ENCODE results near the gene MXD3. TPM values are rescaled to one million over a fixed set of nuclear protein-coding genes. Genes with fewer than 3 reads are reported as not detected.

The MXD3 gene
- total RNA-seq, 1 donor from 2014 or later, result 2.0 TPM

- DNase-seq (ENCODE audit: missing footprints) (peak; percentile 48), ATAC-seq (no peak)
- intact Hi-C loops (cut with DNase I), result no loop called here
Observed at GRCh38 chr5:177328545-177329231, 17.0 kb upstream of the MXD3 start.

- DNase-seq (ENCODE audit: missing footprints) (peak; percentile 76), ATAC-seq (peak; percentile 74)
- intact Hi-C loops (cut with DNase I), result no loop called here
Observed at GRCh38 chr5:177327539-177328522, 16.1 kb upstream of the MXD3 start.

- DNase-seq (ENCODE audit: missing footprints) (no peak), ATAC-seq (no peak)
- intact Hi-C loops (cut with DNase I), result no loop called here
Observed at GRCh38 chr5:177325868-177326381, 14.2 kb upstream of the MXD3 start.

DNA sequence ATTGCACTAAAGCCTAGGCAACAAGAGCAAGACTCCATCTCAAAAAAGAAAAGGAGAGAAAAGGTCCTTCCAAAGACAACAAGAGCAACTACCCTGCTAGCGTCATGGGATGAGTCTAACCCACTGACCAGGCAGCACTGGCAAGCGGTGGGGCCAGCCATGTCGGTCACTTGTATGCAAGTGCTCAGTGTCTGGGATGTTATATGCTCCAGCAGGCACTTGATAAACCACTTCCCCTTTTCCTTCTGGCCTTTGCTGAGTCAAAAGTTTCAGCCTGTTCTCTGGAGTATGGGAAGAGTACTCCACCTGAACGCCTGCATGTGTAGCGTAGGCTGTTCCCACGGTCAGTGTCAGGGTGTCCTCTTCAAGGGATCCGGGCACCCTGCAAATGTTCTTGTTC is 9.2 kb upstream of the MXD3 start:
- DNase-seq (ENCODE audit: missing footprints), result peak; percentile 41
- intact Hi-C loops (cut with DNase I), result no loop called here
- ATAC-seq, result peak; percentile 42

GRCh38 chr5:177319913-177320588 is 8.4 kb upstream of the MXD3 start:
- DNase-seq (ENCODE audit: missing footprints) (peak; percentile 79), ATAC-seq (no peak)
- intact Hi-C loops (cut with DNase I), result loop anchor here (5.0 kb wide), 1 partner anchor 132 kb away; no protein-coding TSS in a partner anchor

DNA sequence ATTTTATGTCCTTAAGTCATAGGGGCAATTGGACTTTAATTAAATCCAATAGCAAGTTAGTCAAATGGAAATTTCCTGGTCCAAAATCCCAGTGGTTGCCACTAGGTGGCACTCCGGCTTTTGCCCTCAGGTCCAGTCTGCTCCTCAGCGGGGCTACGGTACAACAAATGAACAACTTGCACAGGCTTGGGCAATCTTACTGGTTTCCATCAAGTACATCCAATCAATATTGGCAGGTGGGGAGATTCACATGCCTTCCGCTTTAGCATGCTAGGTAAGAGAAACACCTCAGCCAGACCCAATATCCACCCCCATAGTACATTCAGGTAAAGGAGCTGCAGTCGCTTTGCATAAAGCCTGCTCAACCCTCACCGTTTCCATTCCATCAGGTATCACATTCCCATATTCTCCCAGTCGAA is 6.3 kb upstream of the MXD3 start:
- no peak for ATAC-seq
- peak; percentile 74 for DNase-seq (ENCODE audit: missing footprints)
- intact Hi-C loops (cut with DNase I), result loop anchor here (5.0 kb wide), 1 partner anchor 134 kb away; no protein-coding TSS in a partner anchor

- intact Hi-C loops (cut with DNase I), result loop anchor here (5.0 kb wide), 1 partner anchor 136 kb away; no protein-coding TSS in a partner anchor
- ATAC-seq, result no peak
- DNase-seq (ENCODE audit: missing footprints), result no peak
Observed at GRCh38 chr5:177316005-177316404, 4.3 kb upstream of the MXD3 start.

GRCh38 chr5:177315411-177315810 is 3.7 kb upstream of the MXD3 start:
- ATAC-seq, result no peak
- intact Hi-C loops (cut with DNase I), result loop anchor here (5.0 kb wide), 1 partner anchor 137 kb away; no protein-coding TSS in a partner anchor
- DNase-seq (ENCODE audit: missing footprints), result no peak

GRCh38 chr5:177314376-177315342 is 3.0 kb upstream of the MXD3 start:
- peak; percentile 50 for DNase-seq (ENCODE audit: missing footprints)
- ATAC-seq, result no peak
- intact Hi-C loops (cut with DNase I), result loop anchor here (5.0 kb wide), 1 partner anchor 138 kb away; no protein-coding TSS in a partner anchor

DNA sequence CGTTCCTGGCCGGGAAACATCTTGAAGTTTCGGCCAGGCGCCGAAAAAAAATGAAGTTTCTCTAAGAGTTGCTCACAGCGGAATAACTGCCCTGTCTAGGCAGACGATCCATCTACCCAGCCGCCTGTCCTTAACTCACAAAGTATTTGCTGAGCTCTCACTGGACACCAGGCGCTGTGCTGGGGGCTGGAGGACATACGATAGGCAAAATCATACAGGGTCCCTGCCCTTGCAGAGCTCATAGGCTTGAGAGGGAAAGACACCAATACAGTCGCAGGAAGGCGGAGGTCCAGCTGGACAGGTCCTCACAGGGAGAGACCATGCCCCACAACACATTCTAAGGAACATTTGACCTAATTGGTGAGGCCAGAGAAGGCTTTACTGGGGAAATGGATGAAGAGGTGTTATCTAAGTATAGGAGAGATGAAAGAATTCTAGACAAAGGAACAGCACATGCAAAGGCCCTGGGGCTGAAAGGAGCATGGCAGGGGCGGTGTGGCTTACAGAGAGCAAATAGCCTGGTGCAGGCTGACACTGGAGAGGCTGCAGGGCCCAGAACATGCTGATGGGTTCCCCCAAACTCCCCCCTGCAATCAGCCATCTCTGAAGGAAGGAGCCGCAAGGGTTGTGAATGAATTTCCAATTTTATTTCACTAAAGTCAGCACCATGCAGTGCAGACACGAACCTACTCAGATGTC is 2.0 kb upstream of the MXD3 start:
- ATAC-seq, result no peak
- peak; percentile 47 for DNase-seq (ENCODE audit: missing footprints)
- intact Hi-C loops (cut with DNase I), result no loop called here

- ATAC-seq (peak; percentile 1), DNase-seq (ENCODE audit: missing footprints) (peak; percentile 39)
- intact Hi-C loops (cut with DNase I), result no loop called here
Observed at GRCh38 chr5:177312649-177313181, 1.0 kb upstream of the MXD3 start.

GRCh38 chr5:177311392-177311722 is 341 bp downstream of the MXD3 start:
- ATAC-seq, result no peak
- DNase-seq (ENCODE audit: missing footprints), result peak; percentile 65
- intact Hi-C loops (cut with DNase I), result no loop called here

GRCh38 chr5:177310757-177311391 is 824 bp downstream of the MXD3 start:
- intact Hi-C loops (cut with DNase I), result no loop called here
- ATAC-seq (no peak), DNase-seq (ENCODE audit: missing footprints) (peak; percentile 73)

GRCh38 chr5:177310332-177310731 is 1.4 kb downstream of the MXD3 start:
- intact Hi-C loops (cut with DNase I), result no loop called here
- ATAC-seq, result no peak
- peak; percentile 42 for DNase-seq (ENCODE audit: missing footprints)

- ATAC-seq, result peak; percentile 35
- intact Hi-C loops (cut with DNase I), result no loop called here
Observed at GRCh38 chr5:177309351-177310191, 2.1 kb downstream of the MXD3 start.

GRCh38 chr5:177308740-177309139 is 3.0 kb downstream of the MXD3 start:
- ATAC-seq (no peak), DNase-seq (ENCODE audit: missing footprints) (no peak)
- intact Hi-C loops (cut with DNase I), result no loop called here

More at GRCh38 chr5:177309351-177310191, 2.1 kb downstream of the MXD3 start:
- peak; percentile 80 for DNase-seq (ENCODE audit: missing footprints)

Measured in Right ventricle myocardium inferior (tissue), 1 donor.